ENCODE measurements around the gene NCMAP. TPM values are rescaled to one million over a fixed set of nuclear protein-coding genes. Genes with fewer than 3 reads are reported as not detected.
A peak's percentile ranks its signal among the peaks of the same experiment; 100 is the strongest.

NCMAP gene
- total RNA-seq, 2 experiments from 2014 or later, result 0.05 to 0.07 TPM

DNA sequence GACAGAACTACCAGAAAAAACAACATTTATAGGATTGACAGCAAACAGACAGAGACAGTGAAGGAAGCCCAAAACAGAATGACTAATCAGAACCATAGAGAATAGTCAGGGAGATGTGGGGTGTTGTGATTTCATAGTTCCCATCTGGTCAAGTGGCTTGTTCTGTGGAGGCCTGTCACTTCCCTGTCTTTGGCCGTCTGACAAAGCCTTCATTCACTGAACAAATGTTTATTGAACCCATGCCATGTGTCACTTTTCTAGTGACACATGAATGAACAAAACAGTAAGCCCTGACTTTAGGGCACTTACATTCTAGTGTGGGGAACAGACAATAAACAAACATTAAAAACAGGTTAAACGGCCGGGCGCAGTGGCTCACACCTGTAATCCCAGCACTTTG is 84.0 kb downstream of the NCMAP start:
- Mint-ChIP-seq H3K36me3 (peaks cover 11% of the 10 kb centered on the region), H3K27ac (peak overlapping the region; percentile 4), H3K9me3 (no peaks in the 10 kb centered on the region)

DNA sequence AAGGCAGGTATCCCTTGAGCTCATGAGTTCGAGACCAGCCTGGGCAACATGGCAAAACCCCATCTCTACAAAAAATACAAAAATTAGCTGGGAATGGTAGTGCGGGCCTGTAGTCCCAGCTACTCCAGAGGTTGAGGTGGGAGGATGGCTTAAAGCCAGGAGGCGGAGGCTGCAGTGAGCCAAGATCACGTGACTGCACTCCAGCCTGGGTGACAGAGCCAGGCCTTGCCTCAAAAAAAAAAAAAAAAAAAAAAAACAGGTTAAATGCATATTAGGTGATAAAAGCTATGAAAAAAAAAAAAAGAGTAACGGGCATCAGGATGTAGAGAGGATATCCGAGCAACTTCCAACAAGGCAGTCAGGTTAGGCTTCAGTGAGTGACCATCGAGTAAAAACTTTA is 84.4 kb downstream of the NCMAP start:
- intact Hi-C loops (cut with micrococcal nuclease), result loop anchor here (5.0 to 10.0 kb wide), 5 partner anchors 158 to 658 kb away; partner anchors contain the start of genes SRSF10 and SYF2
- POLR2A ChIA-PET, result no interaction called here
- peak overlapping the region; percentile 17 for H3K4me3 Mint-ChIP-seq
- H3K9me3 Mint-ChIP-seq, result no peaks in the 10 kb centered on the region
- H3K36me3 Mint-ChIP-seq, result peaks cover 15% of the 10 kb centered on the region
- H3K27ac Mint-ChIP-seq, result no peak overlapping the region
- H3K27me3 Mint-ChIP-seq, result no peaks in the 10 kb centered on the region
- CTCF ChIA-PET, result interaction anchor here (1.2 kb wide), 1 partner anchor 225 kb away, joined by 4 read pairs; the partner anchor contains the start of gene NIPAL3
- peaks cover 33% of the 10 kb centered on the region for H3K4me1 Mint-ChIP-seq (ENCODE audit: low read depth)
- no peak for DNase-seq

More for the DNA sequence above, 84.0 kb downstream of the NCMAP start:
- H3K27me3 Mint-ChIP-seq, result peaks cover 2% of the 10 kb centered on the region
- ChIA-PET POLR2A (no interaction called here), CTCF (interaction anchor here (0.9 to 2.2 kb wide), 3 partner anchors 224 to 441 kb away, joined by 4 to 9 read pairs (median 4); partner anchors contain the start of gene NIPAL3)
- H3K4me1 Mint-ChIP-seq (ENCODE audit: low read depth), result peaks cover 31% of the 10 kb centered on the region
- intact Hi-C loops (cut with micrococcal nuclease), result loop anchor here (5.0 to 10.0 kb wide), 6 partner anchors 53 to 658 kb away; partner anchors contain the start of genes SRSF10 and SYF2
- no peak for DNase-seq
- no peak overlapping the region for H3K4me3 Mint-ChIP-seq

DNA sequence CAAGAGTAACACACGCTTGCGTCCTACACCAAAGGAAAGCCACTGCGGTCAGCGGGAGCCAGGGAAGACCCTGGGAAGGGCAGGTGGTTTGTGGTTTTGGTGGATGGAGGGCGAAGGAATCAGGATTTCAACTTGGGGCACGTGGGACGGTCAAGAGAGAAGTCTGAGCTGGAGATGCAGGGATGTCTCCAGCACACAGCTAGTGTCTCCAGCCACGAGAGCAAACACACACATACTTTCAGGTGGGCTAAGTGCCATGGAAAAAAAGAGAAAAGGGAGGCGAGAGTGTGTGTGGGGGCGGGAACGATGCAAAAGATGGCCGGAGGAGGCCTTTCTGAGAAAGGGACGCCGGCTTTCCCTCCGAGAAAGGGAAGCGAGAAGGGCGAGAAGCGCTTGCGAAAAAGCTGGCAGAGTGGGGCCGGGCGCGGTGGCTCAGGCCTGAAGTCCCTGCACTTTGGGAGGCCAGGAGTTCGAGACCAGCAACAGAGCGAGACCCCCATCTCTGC is 85.8 kb downstream of the NCMAP start:
- Mint-ChIP-seq H3K4me3 (peak overlapping the region; percentile 96), H3K9me3 (no peaks in the 10 kb centered on the region), H3K4me1 (ENCODE audit: low read depth) (peaks cover 44% of the 10 kb centered on the region), H3K36me3 (peaks cover 27% of the 10 kb centered on the region), H3K27ac (peak overlapping the region; percentile 98), H3K27me3 (no peaks in the 10 kb centered on the region)
- peak; percentile 56 for DNase-seq
- CTCF ChIA-PET, result interaction anchor here (0.6 to 1.8 kb wide), 10 partner anchors 46 to 492 kb away, joined by 3 to 7 read pairs (median 4); partner anchors contain the start of genes NIPAL3 and RCAN3
- POLR2A ChIA-PET, result interaction anchor here (0.7 to 1.5 kb wide), 6 partner anchors 84 to 591 kb away, joined by 3 to 6 read pairs (median 4); partner anchors contain the start of genes NIPAL3, STPG1 and SYF2
- intact Hi-C loops (cut with micrococcal nuclease), result loop anchor here (1.0 to 10.0 kb wide), 9 partner anchors 101 to 659 kb away; partner anchors contain the start of genes CLIC4, NIPAL3, RCAN3 and SRSF10

DNA sequence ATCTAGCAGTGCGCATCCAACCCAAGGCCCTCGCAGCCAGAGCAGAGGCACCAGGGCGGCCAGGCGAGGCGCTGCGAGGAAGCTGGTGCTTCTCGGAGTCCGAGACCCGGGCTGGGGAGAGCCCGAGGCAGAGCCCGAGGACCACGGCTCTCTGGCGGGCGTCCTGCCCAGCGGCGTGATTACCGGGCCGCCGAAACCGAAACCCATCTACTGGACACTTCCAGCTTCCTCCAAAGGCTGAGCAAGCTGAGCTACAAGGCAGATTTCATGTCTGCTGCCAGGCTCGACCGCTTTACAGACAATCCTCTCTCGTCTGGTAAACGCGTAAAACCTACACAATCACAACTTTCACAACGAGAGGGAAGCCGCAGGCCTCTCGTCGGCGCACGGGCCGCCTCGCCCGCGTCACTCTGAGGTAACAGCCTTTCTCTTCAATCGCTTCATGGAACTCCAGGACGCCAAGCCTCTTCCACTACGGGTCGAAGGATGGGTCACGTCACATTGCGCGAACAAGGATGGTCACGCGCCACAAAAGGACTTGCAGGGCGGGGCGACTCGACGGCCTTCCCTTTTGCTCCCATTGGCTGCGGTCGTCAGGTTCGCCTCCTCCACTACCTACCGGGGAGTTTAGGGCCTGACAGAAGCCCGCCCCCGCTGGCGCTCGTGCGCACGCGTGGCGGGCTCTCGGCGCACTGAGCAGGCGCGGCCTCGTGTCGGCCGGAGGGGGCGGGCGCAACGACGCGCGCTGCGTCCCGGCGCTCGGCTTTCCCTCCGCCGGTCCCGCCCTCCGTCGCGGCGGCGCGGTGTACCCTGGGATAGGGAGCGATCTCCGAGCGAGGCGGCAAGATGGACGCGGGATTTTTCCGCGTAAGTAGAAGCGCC is 86.8 kb downstream of the NCMAP start, which contains the start of gene SRRM1:
TSS of gene SRRM1 (plus strand) at position 822 of the 882 bp plus-strand sequence. CDS start at position 847, 25 bp downstream.
- H3K4me3 Mint-ChIP-seq, result peak within 1 kb of the TSS; percentile 96
- CTCF ChIA-PET, result interaction anchor here (0.7 to 1.8 kb wide), 8 partner anchors 45 to 493 kb away, joined by 3 to 7 read pairs (median 4); partner anchors contain the start of genes NIPAL3 and RCAN3
- POLR2A ChIA-PET, result interaction anchor here (0.6 to 1.5 kb wide), 10 partner anchors 14 to 590 kb away, joined by 3 to 6 read pairs (median 4); partner anchors contain the start of genes NIPAL3, STPG1 and SYF2
- peaks cover 53% of the 10 kb centered on the region for H3K4me1 Mint-ChIP-seq (ENCODE audit: low read depth)
- peak; percentile 100 for DNase-seq
- no peaks in the 10 kb centered on the region for H3K9me3 Mint-ChIP-seq
- no peaks in the 10 kb centered on the region for H3K27me3 Mint-ChIP-seq
- H3K36me3 Mint-ChIP-seq, result peaks cover 37% of the 10 kb centered on the region
- H3K27ac Mint-ChIP-seq, result peak within 1 kb of the TSS; percentile 98
- intact Hi-C loops (cut with micrococcal nuclease), result loop anchor here (1.0 to 10.0 kb wide), 9 partner anchors 102 to 660 kb away; partner anchors contain the start of genes CLIC4, NIPAL3, RCAN3 and SRSF10

DNA sequence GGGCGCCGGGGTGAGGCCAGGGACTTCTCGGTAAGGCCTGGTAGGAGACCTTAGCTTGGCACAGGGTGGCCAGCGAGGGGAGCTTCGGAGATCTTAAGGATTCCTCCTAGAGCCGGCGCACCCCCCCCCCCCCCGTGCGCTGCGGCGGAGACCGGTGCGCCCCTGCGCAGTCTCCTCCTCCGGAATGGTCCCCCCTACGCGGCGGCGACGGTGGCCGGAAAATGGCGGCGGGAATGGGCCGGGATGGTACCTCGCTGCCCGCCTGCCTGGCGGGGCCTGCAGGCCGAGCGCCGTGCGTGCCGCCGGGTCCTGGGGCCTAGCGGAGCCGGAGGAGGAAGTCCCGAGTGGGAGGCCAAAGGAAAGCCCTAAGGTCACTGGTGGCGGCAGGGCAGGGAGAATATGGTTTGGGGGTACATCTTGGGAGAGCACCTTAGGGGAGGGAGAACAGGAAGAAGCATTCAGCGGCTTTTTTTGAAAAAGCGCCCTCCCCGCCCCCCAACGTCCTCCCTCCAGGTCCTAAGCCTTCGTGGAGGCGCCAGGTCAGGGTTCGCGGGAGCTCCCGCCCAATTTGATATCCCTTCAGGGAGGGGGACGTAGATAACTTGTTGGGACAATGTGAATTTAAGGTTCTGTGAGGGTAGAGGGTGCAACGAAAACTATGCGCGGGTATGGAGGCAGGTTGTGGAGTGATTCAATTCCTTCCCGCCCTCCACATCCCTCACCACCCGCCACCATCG is 87.6 kb downstream of the NCMAP start:
- Mint-ChIP-seq H3K4me1 (ENCODE audit: low read depth) (peaks cover 60% of the 10 kb centered on the region), H3K9me3 (no peaks in the 10 kb centered on the region), H3K36me3 (peaks cover 44% of the 10 kb centered on the region), H3K27ac (peak overlapping the region; percentile 98), H3K27me3 (no peaks in the 10 kb centered on the region), H3K4me3 (peak overlapping the region; percentile 96)
- peak; percentile 43 for DNase-seq
- POLR2A ChIA-PET, result interaction anchor here (0.6 to 1.2 kb wide), 4 partner anchors 13 to 493 kb away, joined by 3 to 4 read pairs (median 4); no protein-coding TSS in a partner anchor
- CTCF ChIA-PET, result interaction anchor here (1.6 kb wide), 1 partner anchor 228 kb away, joined by 7 read pairs; the partner anchor contains the start of gene NIPAL3
- intact Hi-C loops (cut with micrococcal nuclease), result loop anchor here (2.0 to 10.0 kb wide), 7 partner anchors 101 to 661 kb away; partner anchors contain the start of genes CLIC4, RCAN3, SRSF10 and SYF2

DNA sequence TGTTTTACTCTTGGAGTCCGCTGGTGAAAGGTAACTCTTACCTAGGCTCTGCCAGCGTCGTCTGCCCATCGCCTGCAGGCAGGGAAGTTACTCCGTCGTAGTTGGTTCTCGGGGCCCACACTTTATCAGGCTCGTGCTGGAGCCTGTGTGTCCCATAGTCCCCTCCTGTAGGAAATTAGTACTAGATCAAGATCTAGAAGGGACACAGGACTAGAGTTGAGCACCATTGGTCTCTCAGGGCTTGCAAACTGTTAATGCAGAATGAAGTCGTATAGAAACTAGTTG is 88.2 kb downstream of the NCMAP start:
- Mint-ChIP-seq H3K4me1 (ENCODE audit: low read depth) (peaks cover 65% of the 10 kb centered on the region), H3K9me3 (no peaks in the 10 kb centered on the region), H3K4me3 (peak overlapping the region; percentile 96), H3K27ac (peak overlapping the region; percentile 89), H3K27me3 (no peaks in the 10 kb centered on the region), H3K36me3 (peaks cover 49% of the 10 kb centered on the region)
- DNase-seq, result no peak
- ChIA-PET POLR2A (no interaction called here), CTCF (no interaction called here)
- intact Hi-C loops (cut with micrococcal nuclease), result loop anchor here (5.0 to 10.0 kb wide), 5 partner anchors 162 to 662 kb away; partner anchors contain the start of genes SRSF10 and SYF2

DNA sequence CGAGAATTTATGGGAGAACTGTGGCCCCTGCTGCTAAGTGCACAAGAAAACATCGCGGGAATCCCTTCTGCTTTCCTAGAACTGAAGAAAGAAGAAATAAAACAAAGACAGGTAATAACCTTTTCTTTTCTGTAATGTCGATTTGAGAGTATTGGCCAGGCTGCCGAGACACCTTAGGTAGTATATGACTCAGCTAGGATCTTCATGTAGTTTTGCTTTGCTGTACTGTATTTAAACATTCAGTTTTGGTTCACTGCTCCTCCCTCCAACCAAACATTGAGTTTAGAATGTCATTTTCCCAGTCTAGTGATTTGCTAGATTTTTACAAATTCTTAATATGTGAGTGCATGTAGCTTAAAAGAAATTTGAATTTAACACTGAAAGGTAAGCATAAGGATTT is 93.0 kb downstream of the NCMAP start:
- peak overlapping the region; percentile 7 for H3K27ac Mint-ChIP-seq
- peaks cover 58% of the 10 kb centered on the region for H3K4me1 Mint-ChIP-seq (ENCODE audit: low read depth)
- intact Hi-C loops (cut with micrococcal nuclease), result loop anchor here (10.0 kb wide), 1 partner anchor 586 kb away; the partner anchor contains the start of gene SYF2
- no peak for DNase-seq
- CTCF ChIA-PET, result interaction anchor here (0.7 kb wide), 1 partner anchor 40 kb away, joined by 4 read pairs; no protein-coding TSS in a partner anchor
- POLR2A ChIA-PET, result no interaction called here
- no peaks in the 10 kb centered on the region for H3K9me3 Mint-ChIP-seq
- H3K27me3 Mint-ChIP-seq, result no peaks in the 10 kb centered on the region
- H3K4me3 Mint-ChIP-seq, result no peak overlapping the region
- peaks cover 82% of the 10 kb centered on the region for H3K36me3 Mint-ChIP-seq

DNA sequence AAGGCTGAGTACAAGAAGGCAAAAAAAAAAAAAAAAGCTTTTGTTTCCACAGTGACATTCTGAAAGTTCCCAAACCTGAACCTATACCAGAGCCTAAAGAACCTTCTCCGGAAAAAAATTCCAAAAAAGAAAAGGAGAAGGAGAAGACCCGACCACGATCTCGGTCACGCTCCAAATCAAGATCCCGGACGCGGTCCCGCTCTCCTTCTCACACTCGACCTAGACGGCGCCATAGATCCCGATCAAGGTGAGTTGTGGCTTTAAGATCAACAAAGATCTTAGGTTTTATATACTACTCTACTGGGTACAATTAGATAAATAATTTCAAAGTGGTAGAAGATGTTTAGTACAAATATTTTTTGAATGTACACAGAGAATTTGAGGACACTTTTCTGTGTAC is 96.5 kb downstream of the NCMAP start:
- intact Hi-C loops (cut with micrococcal nuclease), result no loop called here
- Mint-ChIP-seq H3K4me1 (ENCODE audit: low read depth) (peaks cover 45% of the 10 kb centered on the region), H3K9me3 (no peaks in the 10 kb centered on the region), H3K27ac (no peak overlapping the region), H3K27me3 (no peaks in the 10 kb centered on the region), H3K4me3 (no peak overlapping the region), H3K36me3 (peaks cover 83% of the 10 kb centered on the region)
- DNase-seq, result no peak
- CTCF ChIA-PET, result no interaction called here
- POLR2A ChIA-PET, result no interaction called here

DNA sequence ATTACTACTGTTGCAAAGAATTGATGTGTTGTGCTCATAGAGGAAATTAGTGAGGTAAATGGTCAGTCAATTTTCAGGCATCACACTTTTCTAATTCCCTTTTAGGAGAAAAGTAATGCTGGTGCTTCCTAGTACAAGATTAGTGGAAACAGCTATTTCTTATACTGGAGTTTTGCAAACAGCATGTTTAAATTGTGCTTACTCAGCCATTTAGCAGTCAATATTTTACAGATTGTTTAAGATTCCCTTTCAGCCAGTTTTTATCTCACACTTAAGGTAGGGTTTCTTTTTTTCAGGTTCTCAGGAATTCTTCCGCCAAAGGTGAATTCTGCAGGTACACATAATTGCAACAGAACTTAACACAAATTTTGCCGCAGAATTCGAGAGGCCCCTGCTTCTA is 98.1 kb downstream of the NCMAP start:
- intact Hi-C loops (cut with micrococcal nuclease), result no loop called here
- Mint-ChIP-seq H3K4me1 (ENCODE audit: low read depth) (peaks cover 37% of the 10 kb centered on the region), H3K36me3 (peaks cover 74% of the 10 kb centered on the region), H3K4me3 (no peak overlapping the region), H3K27ac (no peak overlapping the region), H3K9me3 (no peaks in the 10 kb centered on the region), H3K27me3 (no peaks in the 10 kb centered on the region)
- ChIA-PET POLR2A (interaction anchor here (0.6 kb wide), 1 partner anchor 7 kb away, joined by 5 read pairs; no protein-coding TSS in a partner anchor), CTCF (interaction anchor here (1.5 kb wide), 1 partner anchor 176 kb away, joined by 4 read pairs; no protein-coding TSS in a partner anchor)
- DNase-seq, result no peak

DNA sequence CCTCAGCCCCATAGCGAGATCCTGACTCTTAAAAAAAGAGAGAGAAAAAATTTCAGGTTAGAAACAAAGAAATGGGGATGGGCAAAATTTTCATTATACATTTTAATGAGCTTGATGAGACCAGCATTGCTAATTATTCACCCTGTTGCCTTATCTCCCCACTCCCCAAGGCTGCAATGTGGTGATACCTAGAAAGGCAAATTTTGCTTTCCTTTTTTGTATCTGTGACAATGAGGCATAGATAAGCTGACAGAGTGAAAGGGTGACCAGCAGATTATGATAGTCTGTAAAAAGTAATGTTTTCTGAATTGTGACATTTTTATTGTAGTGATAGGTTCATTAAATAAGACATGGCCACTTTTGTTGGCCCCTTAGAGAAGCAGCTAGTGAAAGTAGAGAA is 100.2 kb downstream of the NCMAP start:
- no peak overlapping the region for H3K4me3 Mint-ChIP-seq
- no peaks in the 10 kb centered on the region for H3K9me3 Mint-ChIP-seq
- intact Hi-C loops (cut with micrococcal nuclease), result no loop called here
- DNase-seq, result no peak
- peak overlapping the region; percentile 40 for H3K27ac Mint-ChIP-seq
- H3K4me1 Mint-ChIP-seq (ENCODE audit: low read depth), result peaks cover 37% of the 10 kb centered on the region
- no peaks in the 10 kb centered on the region for H3K27me3 Mint-ChIP-seq
- H3K36me3 Mint-ChIP-seq, result peaks cover 68% of the 10 kb centered on the region
- ChIA-PET POLR2A (interaction anchor here (0.5 to 1.0 kb wide), 2 partner anchors 89 to 1110 kb away, joined by 3 read pairs; no protein-coding TSS in a partner anchor), CTCF (no interaction called here)

DNA sequence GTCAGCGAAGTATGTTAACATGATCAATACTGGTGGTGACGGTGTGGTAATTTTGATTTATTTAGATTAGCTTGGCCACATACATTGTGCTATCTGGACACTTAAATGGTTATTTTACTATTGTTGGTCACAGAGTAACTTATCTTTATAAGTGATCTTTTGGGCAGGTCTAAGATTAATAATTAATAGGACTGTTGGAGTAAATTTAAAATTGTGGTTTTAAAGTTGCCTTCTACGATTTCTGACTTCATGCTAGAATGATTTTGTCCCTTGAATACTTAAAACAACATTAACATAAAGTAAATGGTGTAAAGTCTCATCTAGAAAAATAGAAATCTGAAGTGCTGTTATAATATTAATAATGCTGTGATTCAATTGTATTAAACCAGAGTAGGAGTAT is 101.9 kb downstream of the NCMAP start:
- no peak for DNase-seq
- Mint-ChIP-seq H3K4me3 (no peak overlapping the region), H3K27me3 (no peaks in the 10 kb centered on the region), H3K9me3 (no peaks in the 10 kb centered on the region), H3K27ac (peak overlapping the region; percentile 8), H3K4me1 (ENCODE audit: low read depth) (peaks cover 37% of the 10 kb centered on the region), H3K36me3 (peaks cover 64% of the 10 kb centered on the region)
- ChIA-PET POLR2A (no interaction called here), CTCF (interaction anchor here (1.4 kb wide), 1 partner anchor 31 kb away, joined by 5 read pairs; no protein-coding TSS in a partner anchor)
- intact Hi-C loops (cut with micrococcal nuclease), result no loop called here

Measured in activated CD4-positive, alpha-beta memory T cell treated with anti-CD3 and anti-CD28 coated beads for 36 hours (primary cell).